Rectal smooth muscle tissue (tissue), 1 donor: Measurements from ENCODE around the gene JPH3.

Experiments
- H3K27ac ChIP-seq: one replicate; pipeline ENCODE4 v1.7.0; 2013; ENCODE audit warnings: low read depth, low read length, inconsistent platforms
- H3K27me3 ChIP-seq: one replicate; pipeline ENCODE4 v1.7.0; 2013; ENCODE audit warnings: low read length; ENCODE audit not compliant: control insufficient read depth, insufficient read depth
- H3K36me3 ChIP-seq: one replicate; pipeline ENCODE4 v1.7.0; 2013; ENCODE audit warnings: low read length; ENCODE audit not compliant: control insufficient read depth, insufficient read depth
- H3K4me1 ChIP-seq: one replicate; pipeline ENCODE4 v1.7.0; 2013; ENCODE audit warnings: low read length; ENCODE audit not compliant: control insufficient read depth, insufficient read depth
- H3K4me3 ChIP-seq: one replicate; pipeline ENCODE4 v1.7.0; 2013; ENCODE audit warnings: low read length
- H3K9ac ChIP-seq: one replicate; pipeline ENCODE4 v1.7.0; 2013; ENCODE audit warnings: low read length

The JPH3 gene

GRCh38 chr16:87703835-87704375 is 101.6 kb downstream of the JPH3 start:
- Histone ChIP-seq H3K36me3 (peaks cover 4% of the 10 kb centered on the region), H3K9ac (no peak overlapping the region), H3K4me3 (no peak overlapping the region), H3K27ac (no peak overlapping the region), H3K27me3 (no peaks in the 10 kb centered on the region), H3K4me1 (no peaks in the 10 kb centered on the region)

- Histone ChIP-seq H3K27ac (no peak overlapping the region), H3K27me3 (no peaks in the 10 kb centered on the region), H3K9ac (no peak overlapping the region), H3K4me3 (no peak overlapping the region), H3K4me1 (no peaks in the 10 kb centered on the region), H3K36me3 (peaks cover 10% of the 10 kb centered on the region)
Measured at GRCh38 chr16:87704754-87705353, 102.5 kb downstream of the JPH3 start.

- H3K27ac ChIP-seq = no peak overlapping the region
- H3K4me1 ChIP-seq = no peaks in the 10 kb centered on the region
- H3K27me3 ChIP-seq = no peaks in the 10 kb centered on the region
- H3K4me3 ChIP-seq = no peak overlapping the region
- peaks cover 10% of the 10 kb centered on the region for H3K36me3 ChIP-seq
- H3K9ac ChIP-seq = no peak overlapping the region
Measured at GRCh38 chr16:87705771-87706277, 103.5 kb downstream of the JPH3 start.

GRCh38 chr16:87706278-87707000 is 104.1 kb downstream of the JPH3 start:
- no peak overlapping the region for H3K27ac ChIP-seq
- H3K36me3 ChIP-seq = peaks cover 10% of the 10 kb centered on the region
- no peaks in the 10 kb centered on the region for H3K27me3 ChIP-seq
- no peak overlapping the region for H3K9ac ChIP-seq
- H3K4me3 ChIP-seq = no peak overlapping the region
- no peaks in the 10 kb centered on the region for H3K4me1 ChIP-seq

- no peak overlapping the region for H3K4me3 ChIP-seq
- no peak overlapping the region for H3K9ac ChIP-seq
- no peak overlapping the region for H3K27ac ChIP-seq
- no peaks in the 10 kb centered on the region for H3K4me1 ChIP-seq
- peaks cover 10% of the 10 kb centered on the region for H3K36me3 ChIP-seq
- no peaks in the 10 kb centered on the region for H3K27me3 ChIP-seq
Measured at GRCh38 chr16:87707097-87707496, 104.8 kb downstream of the JPH3 start.

- Histone ChIP-seq H3K27ac (no peak overlapping the region), H3K4me1 (no peaks in the 10 kb centered on the region), H3K36me3 (peaks cover 10% of the 10 kb centered on the region), H3K9ac (no peak overlapping the region), H3K27me3 (no peaks in the 10 kb centered on the region), H3K4me3 (no peak overlapping the region)
Measured at GRCh38 chr16:87707714-87708580, 105.6 kb downstream of the JPH3 start.

- H3K4me1 ChIP-seq = no peaks in the 10 kb centered on the region
Measured at GRCh38 chr16:87708881-87709638, 106.8 kb downstream of the JPH3 start.

GRCh38 chr16:87709677-87710076 is 107.4 kb downstream of the JPH3 start:
- no peaks in the 10 kb centered on the region for H3K4me1 ChIP-seq
- peaks cover 10% of the 10 kb centered on the region for H3K36me3 ChIP-seq
- H3K27ac ChIP-seq = no peak overlapping the region
- H3K4me3 ChIP-seq = no peak overlapping the region
- no peak overlapping the region for H3K9ac ChIP-seq
- no peaks in the 10 kb centered on the region for H3K27me3 ChIP-seq

More at GRCh38 chr16:87708881-87709638, 106.8 kb downstream of the JPH3 start:
- Histone ChIP-seq H3K27ac (no peak overlapping the region), H3K4me3 (no peak overlapping the region), H3K36me3 (peaks cover 10% of the 10 kb centered on the region), H3K27me3 (no peaks in the 10 kb centered on the region), H3K9ac (no peak overlapping the region)

GRCh38 chr16:87710887-87711286 is 108.6 kb downstream of the JPH3 start:
- Histone ChIP-seq H3K36me3 (peaks cover 10% of the 10 kb centered on the region), H3K27ac (no peak overlapping the region), H3K27me3 (no peaks in the 10 kb centered on the region), H3K4me3 (no peak overlapping the region), H3K4me1 (no peaks in the 10 kb centered on the region), H3K9ac (no peak overlapping the region)

GRCh38 chr16:87712184-87712762 is 110.0 kb downstream of the JPH3 start:
- Histone ChIP-seq H3K27ac (no peak overlapping the region), H3K4me1 (no peaks in the 10 kb centered on the region), H3K4me3 (no peak overlapping the region), H3K9ac (no peak overlapping the region), H3K27me3 (no peaks in the 10 kb centered on the region), H3K36me3 (peaks cover 10% of the 10 kb centered on the region)

GRCh38 chr16:87713451-87714229 is 111.3 kb downstream of the JPH3 start:
- H3K4me1 ChIP-seq = no peaks in the 10 kb centered on the region
- no peak overlapping the region for H3K4me3 ChIP-seq
- H3K27ac ChIP-seq = no peak overlapping the region
- no peaks in the 10 kb centered on the region for H3K27me3 ChIP-seq
- no peak overlapping the region for H3K9ac ChIP-seq
- peaks cover 9% of the 10 kb centered on the region for H3K36me3 ChIP-seq
